ENCODE results near the gene TNFRSF19.

TNFRSF19 gene

DNA sequence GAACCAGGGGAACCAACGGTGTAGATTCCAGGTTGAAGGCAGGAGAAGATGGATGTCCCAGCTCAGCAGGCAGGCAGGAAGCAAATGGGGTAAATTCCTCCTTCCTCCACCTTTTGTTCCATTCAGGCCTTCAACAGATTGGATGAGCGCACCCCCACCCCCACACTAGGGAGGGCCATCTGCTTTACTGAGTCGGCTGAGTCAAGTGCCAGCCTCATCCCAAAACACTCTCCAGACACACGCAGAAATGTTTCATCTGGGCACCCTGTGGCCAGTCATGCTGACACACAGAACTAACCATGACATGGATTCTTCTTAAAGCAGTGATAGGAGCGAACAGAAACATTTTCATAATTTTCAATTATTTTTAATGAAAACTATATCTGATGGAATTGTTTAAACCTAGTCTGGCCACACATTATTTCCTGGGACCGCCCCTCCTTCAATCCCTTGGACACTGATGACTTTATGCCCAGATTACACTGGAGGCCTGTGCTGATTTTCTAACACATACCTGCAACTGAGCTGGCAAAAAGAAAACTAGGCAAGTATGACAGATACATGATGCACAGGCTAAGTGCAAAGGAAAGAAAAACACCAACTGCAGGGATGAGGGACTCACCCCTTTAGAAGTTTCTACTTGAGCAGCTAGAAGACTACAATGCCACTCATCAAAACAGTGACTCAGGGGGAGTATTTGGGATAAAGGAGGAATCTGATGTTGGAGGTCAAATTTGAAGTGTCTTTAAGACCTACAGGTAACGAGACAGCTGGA lies 154.2 kb downstream of the TNFRSF19 start:
- DNase-seq: no peak
